HG02798 (cell line): Measurements from ENCODE around the gene UGT1A5.

ENCODE experiments used
- ATAC-seq: cut with Tn5 transposase; IDR thresholded peaks from one replicate; pipeline ENCODE4 v1.9.1; 2021; ENCODE audit warnings: mild to moderate bottlenecking; ENCODE audit not compliant: unreplicated experiment, poor library complexity

Gene UGT1A5

GRCh38 chr2:233712611-233713261 lies at the start of gene UGT1A5:
Gene UGT1A5 (plus strand): TSS chr2:233712907. CDS start chr2:233712992, 85 bp downstream.
- no peak for ATAC-seq

DNA sequence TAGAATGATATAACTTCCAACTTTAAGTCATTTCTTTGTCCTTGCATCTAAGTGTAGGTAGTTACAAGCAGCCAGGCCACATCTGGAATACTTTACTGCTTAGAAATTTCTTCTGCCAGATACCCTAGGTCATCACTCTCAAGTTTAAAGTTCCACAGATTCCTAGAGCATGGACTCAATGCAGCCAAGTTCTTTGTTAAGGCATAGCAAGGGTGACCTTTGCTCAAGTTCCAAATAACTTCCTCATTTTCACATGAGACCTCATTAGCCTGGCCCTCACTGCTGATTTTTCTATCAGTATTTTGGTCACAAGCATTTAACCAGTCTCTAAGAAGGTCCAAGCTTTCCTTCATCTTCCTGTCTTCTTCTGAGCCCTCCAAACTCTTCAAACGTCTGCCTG lies 48.8 kb upstream of the UGT1A5 start:
- ATAC-seq = no peak

GRCh38 chr2:233668605-233669260 lies 44.0 kb upstream of the UGT1A5 start:
- ATAC-seq = no peak

- ATAC-seq = no peak
Measured at GRCh38 chr2:233671290-233672161, 41.2 kb upstream of the UGT1A5 start, which contains the start of gene UGT1A9. Gene UGT1A9 (plus strand): TSS chr2:233671898. CDS start chr2:233671935, 37 bp downstream.

- ATAC-seq = no peak
Measured at GRCh38 chr2:233672886-233673285, 39.8 kb upstream of the UGT1A5 start.

- no peak for ATAC-seq
Measured at GRCh38 chr2:233673896-233674295, 38.8 kb upstream of the UGT1A5 start.

GRCh38 chr2:233674314-233674713 lies 38.4 kb upstream of the UGT1A5 start:
- ATAC-seq = no peak

- no peak for ATAC-seq
Measured at GRCh38 chr2:233674995-233675394, 37.7 kb upstream of the UGT1A5 start.

DNA sequence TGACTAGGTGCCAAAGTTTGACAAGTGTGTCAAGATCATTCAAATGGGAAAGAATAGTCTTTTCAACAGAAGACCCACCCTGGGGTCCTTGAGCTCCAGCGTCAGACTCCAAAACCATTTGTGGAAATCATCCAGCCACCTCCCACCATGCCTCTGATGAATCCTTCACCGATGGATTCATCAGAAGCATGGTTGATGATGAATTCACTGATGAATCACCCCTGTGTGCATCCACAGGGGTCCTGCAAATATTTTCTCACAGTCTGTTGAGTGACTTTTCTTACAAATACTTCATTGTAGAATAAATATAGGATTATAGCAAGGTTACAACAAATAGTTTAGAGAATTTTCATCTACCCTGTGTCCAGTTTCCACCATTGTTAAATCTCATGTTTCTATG lies 36.7 kb upstream of the UGT1A5 start:
- ATAC-seq = no peak

DNA sequence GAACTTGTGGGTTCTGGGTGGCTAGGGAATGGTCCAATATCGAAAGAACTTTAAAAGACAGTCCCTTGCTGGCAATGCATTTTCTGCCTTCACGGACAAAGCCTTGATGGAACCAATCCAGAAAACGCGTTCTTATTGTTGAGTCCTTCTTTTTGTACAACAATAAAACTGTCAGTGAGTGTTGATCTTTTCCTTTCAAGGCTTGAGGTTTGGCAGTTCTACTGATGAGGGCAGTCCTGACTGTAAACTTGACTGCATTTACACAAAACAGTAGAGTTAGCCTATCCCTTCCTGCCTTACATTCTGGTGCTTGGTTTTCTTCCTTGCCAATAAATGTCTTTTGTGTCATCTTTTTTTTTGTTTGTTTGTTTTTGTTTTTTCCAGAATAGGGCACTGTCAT lies 33.5 kb upstream of the UGT1A5 start:
- no peak for ATAC-seq

DNA sequence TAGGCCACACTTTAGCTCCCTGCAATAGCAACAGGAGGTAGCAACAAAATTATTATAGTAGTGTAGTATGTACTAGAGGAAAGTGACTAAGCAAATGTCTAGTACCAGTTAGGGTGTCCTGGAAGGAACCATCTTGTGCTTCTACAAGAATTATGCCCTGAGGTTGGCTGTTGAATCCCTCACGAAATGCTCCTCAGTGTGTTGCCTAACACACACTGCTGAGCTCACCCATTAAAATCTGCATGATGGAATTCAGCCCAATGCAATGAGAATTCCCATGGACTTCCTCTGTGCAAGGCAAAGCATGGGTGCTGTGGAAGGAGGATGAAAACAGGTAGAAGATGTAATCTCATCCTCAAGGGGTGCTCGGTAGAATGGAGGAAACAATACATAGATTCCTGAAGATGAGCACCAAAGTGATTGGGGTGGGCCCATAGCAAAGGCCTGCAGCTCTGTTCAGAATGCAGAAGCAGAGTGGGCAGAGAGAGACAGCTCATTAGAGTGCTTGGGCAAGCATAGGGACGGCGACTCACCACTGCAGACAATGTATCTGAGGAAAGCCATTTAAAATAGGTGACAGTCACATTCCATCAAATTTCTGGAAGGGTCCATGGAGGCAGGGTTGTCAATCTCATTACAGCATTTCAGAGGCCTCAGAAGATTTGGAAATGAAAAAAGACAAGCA lies 32.2 kb upstream of the UGT1A5 start:
- ATAC-seq = no peak

DNA sequence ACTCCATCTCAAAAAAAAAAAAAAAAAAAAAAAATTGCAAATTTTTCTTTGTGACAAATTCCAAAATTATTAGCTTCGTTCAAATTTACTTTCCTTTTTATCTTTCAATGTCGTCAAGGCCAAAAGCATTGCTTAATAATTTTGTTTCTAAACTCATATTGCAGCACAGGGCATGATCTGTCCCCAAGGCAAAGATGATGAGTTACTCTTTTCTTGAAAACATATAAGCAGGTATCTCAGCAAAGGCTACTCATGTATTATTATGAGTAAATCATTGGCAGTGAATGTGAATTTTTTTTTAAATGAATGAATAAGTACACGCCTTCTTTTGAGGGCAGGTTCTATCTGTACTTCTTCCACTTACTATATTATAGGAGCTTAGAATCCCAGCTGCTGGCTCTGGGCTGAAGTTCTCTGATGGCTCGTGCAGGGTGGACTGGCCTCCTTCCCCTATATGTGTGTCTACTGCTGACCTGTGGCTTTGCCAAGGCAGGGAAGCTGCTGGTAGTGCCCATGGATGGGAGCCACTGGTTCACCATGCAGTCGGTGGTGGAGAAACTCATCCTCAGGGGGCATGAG lies 31.1 kb upstream of the UGT1A5 start, which contains the start of gene UGT1A7:
Gene UGT1A7, plus strand, starts transcription at position 381 of the 579 bp plus-strand sequence. Its CDS starts 37 bp downstream, at position 418.
- ATAC-seq = no peak

GRCh38 chr2:233684640-233685039 lies 28.1 kb upstream of the UGT1A5 start:
- ATAC-seq = no peak

- ATAC-seq = no peak
Measured at GRCh38 chr2:233686928-233687327, 25.8 kb upstream of the UGT1A5 start.

GRCh38 chr2:233688341-233688740 lies 24.4 kb upstream of the UGT1A5 start:
- ATAC-seq = no peak

DNA sequence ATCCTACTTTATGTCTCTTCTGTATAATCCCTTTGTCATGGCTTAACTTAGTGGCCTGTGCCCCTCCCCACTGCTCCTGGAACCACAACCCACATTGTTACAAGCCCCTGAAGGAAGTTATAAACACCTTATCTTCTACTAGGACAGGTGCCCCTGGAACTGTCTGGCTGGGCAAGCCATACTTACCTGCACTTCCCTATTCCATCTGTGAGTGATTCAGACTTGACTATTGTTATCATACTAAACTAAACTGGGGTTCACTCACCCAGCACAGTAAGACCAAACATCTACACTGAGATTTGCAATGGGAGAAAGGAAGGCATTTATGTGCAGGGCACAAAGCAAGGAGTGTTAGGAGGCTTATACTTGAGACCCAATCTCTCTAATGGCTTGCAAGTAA lies 23.7 kb upstream of the UGT1A5 start:
- ATAC-seq = no peak

DNA sequence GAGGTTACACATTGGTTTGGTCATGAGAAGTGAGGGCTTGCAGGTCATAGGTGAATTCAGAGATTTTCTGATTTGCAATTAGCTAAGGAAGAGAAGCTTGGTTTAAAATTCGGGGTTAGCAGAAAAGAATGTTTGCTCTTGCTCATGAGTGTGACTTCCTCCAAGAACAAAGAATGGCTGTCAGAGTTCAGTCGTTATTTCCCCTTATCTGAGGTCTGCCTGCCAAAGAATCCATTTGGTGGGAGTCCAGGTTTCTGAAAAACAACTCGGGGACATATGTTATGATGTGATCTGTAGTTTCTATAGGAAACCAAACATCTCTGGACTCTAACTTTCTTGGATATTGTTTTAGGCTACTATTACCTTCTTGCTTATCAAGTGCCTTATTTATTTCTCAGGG lies 23.2 kb upstream of the UGT1A5 start:
- no peak for ATAC-seq

DNA sequence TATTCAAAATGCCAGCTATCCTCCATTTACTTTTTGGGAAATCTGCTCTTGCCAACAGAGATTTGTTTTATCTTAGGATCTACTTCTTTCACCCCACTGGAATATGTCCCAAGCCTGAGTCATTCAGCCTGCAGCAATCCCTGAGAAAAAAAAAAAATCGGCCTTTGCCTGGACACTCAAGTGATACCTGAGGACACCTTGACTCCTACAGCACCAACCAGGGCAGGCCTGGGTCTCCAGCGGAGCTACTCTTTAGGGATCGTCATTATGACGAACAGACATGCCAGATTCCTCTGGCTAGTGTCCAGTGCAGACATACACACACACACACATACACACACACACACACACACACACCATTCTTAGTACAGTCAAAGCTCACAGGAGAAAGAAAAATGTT lies 22.3 kb upstream of the UGT1A5 start:
- ATAC-seq = no peak

DNA sequence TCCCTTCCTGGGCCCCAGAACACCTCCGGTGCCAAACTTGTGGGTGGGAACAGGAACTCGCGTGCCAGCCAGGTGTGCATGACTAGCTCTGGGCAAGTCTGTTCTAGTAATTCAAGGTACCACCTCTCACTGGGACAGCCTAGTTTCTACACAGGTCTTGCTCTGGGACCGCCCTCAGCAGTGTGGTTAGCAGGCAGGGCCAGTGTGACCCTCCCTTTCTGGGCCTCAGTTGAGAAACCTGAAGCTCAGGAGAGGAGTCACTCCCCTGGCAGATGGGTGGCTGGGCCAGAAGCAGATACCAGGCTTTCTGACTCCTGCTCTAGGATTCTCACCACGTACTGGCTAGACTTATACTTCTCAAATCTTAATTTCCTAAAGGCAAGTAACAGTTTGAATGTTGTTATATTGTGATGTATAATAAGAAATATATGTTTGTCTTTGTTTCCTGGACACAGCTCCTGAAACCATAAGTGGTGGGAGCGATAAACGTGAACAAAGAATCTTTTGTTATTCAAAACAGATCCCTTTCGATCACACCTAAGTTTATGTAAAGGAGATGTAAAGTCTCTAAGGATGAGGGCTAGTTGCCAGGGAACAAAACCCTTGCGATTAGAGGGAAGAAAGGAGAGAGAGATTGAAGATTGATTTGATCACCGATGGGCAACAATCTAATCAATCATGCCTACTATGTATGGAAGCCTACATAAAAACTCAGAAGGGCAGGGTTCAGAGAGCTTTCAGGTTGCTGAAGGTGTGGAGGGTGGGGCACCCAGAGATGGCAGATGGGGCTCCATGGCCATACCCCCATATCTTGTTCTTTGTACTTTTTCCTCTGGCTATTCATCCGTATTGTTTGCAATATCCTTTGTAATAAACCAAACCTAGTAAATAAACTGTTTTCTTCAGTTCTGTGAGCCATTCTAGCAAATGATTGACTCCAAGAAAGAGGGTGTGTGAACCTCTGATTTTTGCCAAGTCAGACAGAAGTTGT lies 21.0 kb upstream of the UGT1A5 start:
- ATAC-seq = no peak
